ENCODE data around the gene PKIB. TPM values are rescaled to one million over a fixed set of nuclear protein-coding genes. Genes with fewer than 3 reads are reported as not detected.

The PKIB gene
- total RNA-seq, 2 donors from 2014 or later = 1.1 TPM; not detected in 1

GRCh38 chr6:122695188-122695587 lies 85.0 kb downstream of the PKIB start:
- ATAC-seq (replicated peaks) = no peak
- peaks cover 4% of the 10 kb centered on the region for H3K9me3 Mint-ChIP-seq
- H3K4me3 Mint-ChIP-seq = no peak overlapping the region
- no peaks in the 10 kb centered on the region for H3K36me3 Mint-ChIP-seq (ENCODE audit: low read depth)
- no peak overlapping the region for H3K27ac Mint-ChIP-seq
- peaks cover 10% of the 10 kb centered on the region for H3K27me3 Mint-ChIP-seq
- no peaks in the 10 kb centered on the region for H3K4me1 Mint-ChIP-seq

DNA sequence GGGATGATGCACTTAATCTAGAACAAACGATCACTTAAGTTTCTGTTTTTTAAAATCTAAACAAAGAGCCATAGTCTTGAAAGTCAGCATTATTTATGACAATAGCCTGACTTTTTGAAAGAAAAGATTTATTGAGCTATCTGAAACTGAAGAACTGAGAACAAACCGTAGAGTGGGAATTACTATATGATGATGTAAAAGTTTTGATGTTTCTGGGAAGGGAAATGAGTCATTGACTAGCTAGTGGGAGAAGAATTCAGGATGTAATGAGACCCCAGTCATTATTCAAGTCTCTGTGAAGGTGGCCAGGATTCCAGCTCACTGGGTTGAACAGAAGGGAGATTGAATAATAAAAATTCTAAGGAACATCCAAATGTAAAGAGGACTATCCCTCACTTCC lies 85.9 kb downstream of the PKIB start:
- no peak overlapping the region for H3K27ac Mint-ChIP-seq
- ATAC-seq (replicated peaks) = no peak
- peaks cover 10% of the 10 kb centered on the region for H3K27me3 Mint-ChIP-seq
- H3K4me1 Mint-ChIP-seq = no peaks in the 10 kb centered on the region
- no peak overlapping the region for H3K4me3 Mint-ChIP-seq
- H3K9me3 Mint-ChIP-seq = peaks cover 4% of the 10 kb centered on the region
- H3K36me3 Mint-ChIP-seq (ENCODE audit: low read depth) = no peaks in the 10 kb centered on the region

DNA sequence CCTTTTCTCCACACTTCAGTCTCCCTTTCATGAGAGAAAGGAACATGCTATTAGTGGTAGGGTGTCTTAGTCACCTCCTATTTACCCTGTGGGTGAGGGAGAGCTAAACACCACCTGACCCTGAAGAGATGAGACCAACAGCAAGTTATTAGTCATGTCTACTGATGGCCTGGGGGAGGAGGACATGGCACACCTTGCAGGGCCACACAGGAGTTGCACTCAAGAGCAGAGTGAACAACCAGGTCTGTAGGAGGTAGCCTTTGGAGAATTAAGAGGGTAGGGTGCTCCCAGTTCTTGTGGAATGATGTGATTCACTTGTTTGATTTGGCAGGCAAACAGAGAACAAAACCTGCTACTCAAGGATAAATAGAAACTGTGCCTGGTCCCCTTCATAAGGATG lies 86.6 kb downstream of the PKIB start:
- ATAC-seq (replicated peaks) = no peak
- Mint-ChIP-seq H3K27me3 (peaks cover 10% of the 10 kb centered on the region), H3K27ac (no peak overlapping the region)

GRCh38 chr6:122697458-122697857 lies 87.3 kb downstream of the PKIB start:
- Mint-ChIP-seq H3K36me3 (ENCODE audit: low read depth) (no peaks in the 10 kb centered on the region), H3K4me1 (no peaks in the 10 kb centered on the region), H3K27ac (no peak overlapping the region), H3K9me3 (no peaks in the 10 kb centered on the region), H3K4me3 (no peak overlapping the region), H3K27me3 (peaks cover 10% of the 10 kb centered on the region)
- no peak for ATAC-seq (replicated peaks)

More for the DNA sequence above, 86.6 kb downstream of the PKIB start:
- no peaks in the 10 kb centered on the region for H3K4me1 Mint-ChIP-seq
- H3K4me3 Mint-ChIP-seq = no peak overlapping the region
- no peaks in the 10 kb centered on the region for H3K36me3 Mint-ChIP-seq (ENCODE audit: low read depth)
- no peaks in the 10 kb centered on the region for H3K9me3 Mint-ChIP-seq

GRCh38 chr6:122701666-122702065 lies 91.5 kb downstream of the PKIB start:
- Mint-ChIP-seq H3K27me3 (peaks cover 5% of the 10 kb centered on the region), H3K36me3 (ENCODE audit: low read depth) (no peaks in the 10 kb centered on the region), H3K4me1 (no peaks in the 10 kb centered on the region), H3K27ac (no peak overlapping the region), H3K4me3 (no peak overlapping the region), H3K9me3 (no peaks in the 10 kb centered on the region)
- ATAC-seq (replicated peaks) = no peak

GRCh38 chr6:122702841-122703240 lies 92.6 kb downstream of the PKIB start:
- H3K4me3 Mint-ChIP-seq = no peak overlapping the region
- no peaks in the 10 kb centered on the region for H3K9me3 Mint-ChIP-seq
- no peaks in the 10 kb centered on the region for H3K4me1 Mint-ChIP-seq
- H3K27ac Mint-ChIP-seq = no peak overlapping the region
- ATAC-seq (replicated peaks) = no peak
- peaks cover 5% of the 10 kb centered on the region for H3K27me3 Mint-ChIP-seq
- no peaks in the 10 kb centered on the region for H3K36me3 Mint-ChIP-seq (ENCODE audit: low read depth)

DNA sequence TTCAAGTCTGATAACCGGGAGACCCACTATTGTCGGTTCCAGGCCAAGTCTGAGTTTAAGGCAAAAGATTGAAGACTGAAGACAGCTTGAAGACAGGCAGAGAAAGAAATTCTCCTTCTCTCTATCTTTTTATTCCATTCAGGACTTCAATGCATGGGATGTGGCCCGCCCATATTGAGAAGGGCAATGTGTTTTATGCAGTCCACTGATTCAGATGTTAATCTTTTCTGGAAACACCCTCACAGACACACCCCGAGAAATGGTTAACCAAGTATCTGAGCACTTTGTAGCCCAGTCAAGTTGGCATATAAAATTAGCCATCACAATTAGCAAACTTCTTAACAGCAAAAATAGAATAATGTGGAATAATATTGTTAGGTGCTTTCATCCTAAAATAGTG lies 93.9 kb downstream of the PKIB start:
- Mint-ChIP-seq H3K36me3 (ENCODE audit: low read depth) (no peaks in the 10 kb centered on the region), H3K4me1 (no peaks in the 10 kb centered on the region), H3K27me3 (peaks cover 5% of the 10 kb centered on the region), H3K27ac (no peak overlapping the region), H3K9me3 (no peaks in the 10 kb centered on the region), H3K4me3 (no peak overlapping the region)
- ATAC-seq (replicated peaks) = no peak

DNA sequence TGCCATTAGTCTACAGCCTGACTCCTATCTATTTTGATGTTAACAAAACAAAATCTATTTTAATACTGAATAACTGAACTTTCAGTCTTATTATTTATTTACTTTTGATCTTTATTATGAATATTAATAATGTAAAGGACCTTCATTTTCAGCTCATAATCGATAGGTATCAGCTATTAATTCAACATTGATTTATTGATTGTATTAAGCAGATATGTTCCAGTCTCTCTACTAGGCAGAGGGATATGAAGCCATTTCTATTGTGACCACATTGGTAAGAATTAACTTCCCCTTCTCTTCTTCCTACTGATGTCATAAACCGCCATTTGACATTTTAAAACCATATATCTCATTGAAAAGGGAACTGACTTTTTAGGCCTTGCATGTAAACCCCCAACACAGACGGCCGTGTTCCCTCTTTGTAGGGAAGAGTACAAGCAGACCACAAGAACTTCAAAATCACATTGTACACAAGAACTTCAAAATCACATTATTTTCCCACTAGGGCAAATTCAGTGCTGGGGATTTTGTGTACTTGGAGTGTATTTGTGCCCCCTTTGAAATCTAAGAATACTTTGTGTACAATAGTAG lies 99.8 kb downstream of the PKIB start:
- Mint-ChIP-seq H3K4me3 (no peak overlapping the region), H3K4me1 (no peaks in the 10 kb centered on the region), H3K9me3 (no peaks in the 10 kb centered on the region), H3K27ac (no peak overlapping the region), H3K27me3 (peaks cover 5% of the 10 kb centered on the region), H3K36me3 (ENCODE audit: low read depth) (no peaks in the 10 kb centered on the region)
- no peak for ATAC-seq (replicated peaks)

GRCh38 chr6:122710908-122711635 lies 100.9 kb downstream of the PKIB start:
- Mint-ChIP-seq H3K27ac (no peak overlapping the region), H3K4me3 (no peak overlapping the region), H3K9me3 (no peaks in the 10 kb centered on the region), H3K27me3 (peaks cover 2% of the 10 kb centered on the region), H3K4me1 (no peaks in the 10 kb centered on the region), H3K36me3 (ENCODE audit: low read depth) (no peaks in the 10 kb centered on the region)
- ATAC-seq (replicated peaks) = no peak

DNA sequence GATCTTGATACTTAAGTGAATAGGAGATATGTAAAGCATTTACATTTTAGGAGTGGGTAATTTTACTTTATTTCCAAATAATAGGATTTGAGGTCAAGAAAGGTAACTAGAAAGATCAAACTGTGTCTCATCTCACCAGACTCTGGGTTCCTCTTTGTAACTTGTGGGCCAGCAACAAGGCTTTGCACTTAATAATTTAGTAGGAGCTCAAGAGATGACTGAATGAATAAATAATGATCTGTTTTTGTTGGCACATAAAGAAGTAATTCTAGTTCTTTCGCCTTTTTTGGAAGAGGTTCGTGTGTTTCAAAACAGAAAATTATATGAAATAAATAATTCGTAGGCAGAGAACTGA lies 101.9 kb downstream of the PKIB start:
- Mint-ChIP-seq H3K27ac (no peak overlapping the region), H3K9me3 (no peaks in the 10 kb centered on the region), H3K4me3 (no peak overlapping the region), H3K36me3 (ENCODE audit: low read depth) (no peaks in the 10 kb centered on the region), H3K4me1 (no peaks in the 10 kb centered on the region), H3K27me3 (peaks cover 3% of the 10 kb centered on the region)
- no peak for ATAC-seq (replicated peaks)

- H3K4me1 Mint-ChIP-seq = no peaks in the 10 kb centered on the region
- H3K27me3 Mint-ChIP-seq = peaks cover 4% of the 10 kb centered on the region
- H3K9me3 Mint-ChIP-seq = no peaks in the 10 kb centered on the region
- H3K36me3 Mint-ChIP-seq (ENCODE audit: low read depth) = no peaks in the 10 kb centered on the region
- H3K4me3 Mint-ChIP-seq = no peak overlapping the region
- no peak overlapping the region for H3K27ac Mint-ChIP-seq
- no peak for ATAC-seq (replicated peaks)
These were observed 102.4 kb downstream of the PKIB start for GRCh38 chr6:122712448-122713137.

- no peaks in the 10 kb centered on the region for H3K4me1 Mint-ChIP-seq
- H3K4me3 Mint-ChIP-seq = no peak overlapping the region
- ATAC-seq (replicated peaks) = no peak
- peaks cover 4% of the 10 kb centered on the region for H3K27me3 Mint-ChIP-seq
- no peak overlapping the region for H3K27ac Mint-ChIP-seq
- no peaks in the 10 kb centered on the region for H3K9me3 Mint-ChIP-seq
- H3K36me3 Mint-ChIP-seq (ENCODE audit: low read depth) = no peaks in the 10 kb centered on the region
These were observed 102.9 kb downstream of the PKIB start for GRCh38 chr6:122713138-122713537.

DNA sequence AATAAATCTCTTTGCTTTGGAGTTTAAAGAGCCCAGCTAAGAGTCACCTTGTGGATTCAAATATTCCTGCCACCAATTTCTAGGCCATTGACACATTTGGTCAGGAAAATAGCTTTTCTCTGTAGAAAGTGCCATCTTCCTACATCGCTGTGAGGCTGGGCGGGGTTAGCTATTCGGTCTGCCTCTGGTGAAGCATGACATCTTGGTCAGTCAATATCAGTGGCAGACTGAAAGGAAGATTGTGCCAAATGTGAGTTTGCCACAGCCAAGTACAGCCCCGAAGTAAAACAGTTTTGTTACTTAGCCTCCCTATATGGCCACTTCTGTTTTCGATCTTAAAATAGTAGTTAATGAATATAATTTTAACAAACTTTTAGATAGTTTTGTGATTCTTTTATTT lies 103.9 kb downstream of the PKIB start:
- no peak for ATAC-seq (replicated peaks)
- no peaks in the 10 kb centered on the region for H3K36me3 Mint-ChIP-seq (ENCODE audit: low read depth)
- H3K9me3 Mint-ChIP-seq = no peaks in the 10 kb centered on the region
- H3K27ac Mint-ChIP-seq = no peak overlapping the region
- no peaks in the 10 kb centered on the region for H3K4me1 Mint-ChIP-seq
- H3K4me3 Mint-ChIP-seq = no peak overlapping the region
- peaks cover 4% of the 10 kb centered on the region for H3K27me3 Mint-ChIP-seq

DNA sequence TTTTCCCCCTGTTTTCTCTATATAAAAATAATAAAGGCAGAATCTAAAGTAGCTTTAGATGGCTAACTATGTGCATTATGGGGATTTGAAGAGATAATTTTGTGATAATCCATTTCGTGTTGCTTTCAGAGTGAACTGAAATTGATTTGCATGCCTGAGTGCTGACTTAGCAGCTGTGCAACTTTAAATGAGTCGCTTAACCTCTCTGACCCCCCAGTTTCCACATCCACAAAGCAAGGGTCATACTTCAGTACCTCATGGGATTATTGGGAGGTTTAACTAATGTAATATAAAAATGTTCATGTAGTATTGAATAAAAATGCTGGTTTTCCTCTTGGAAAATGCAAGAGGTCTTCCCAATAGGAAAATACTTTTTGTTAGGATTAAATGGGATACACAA lies 105.5 kb downstream of the PKIB start:
- Mint-ChIP-seq H3K27ac (no peak overlapping the region), H3K9me3 (no peaks in the 10 kb centered on the region), H3K4me3 (no peak overlapping the region), H3K36me3 (ENCODE audit: low read depth) (no peaks in the 10 kb centered on the region), H3K4me1 (no peaks in the 10 kb centered on the region), H3K27me3 (peaks cover 8% of the 10 kb centered on the region)
- no peak for ATAC-seq (replicated peaks)

GRCh38 chr6:122717350-122717749 lies 107.1 kb downstream of the PKIB start:
- Mint-ChIP-seq H3K27me3 (peaks cover 8% of the 10 kb centered on the region), H3K36me3 (ENCODE audit: low read depth) (no peaks in the 10 kb centered on the region), H3K9me3 (no peaks in the 10 kb centered on the region), H3K27ac (no peak overlapping the region), H3K4me3 (no peak overlapping the region), H3K4me1 (no peaks in the 10 kb centered on the region)
- no peak for ATAC-seq (replicated peaks)
